PC-3 (cell line): ENCODE results near the gene DDX21. TPM values are rescaled to one million over a fixed set of nuclear protein-coding genes. Genes with fewer than 3 reads are reported as not detected.

ENCODE experiments used
- ATAC-seq: fragments of 200-7000 bp; cut with Tn5 transposase; 2 replicates; pipeline ENCODE4 v1.9.1; 2020; ENCODE audit warnings: mild to moderate bottlenecking, moderate library complexity
- BruUV-seq: library from RNA; stranded (reverse); fragments of 400-500 nt; replicated peaks from 2 replicates; lab custom pipeline; 2021; lab: Mats Ljungman, UMichigan
- CTCF ChIA-PET: fragments of 300-600 bp; sonication (Branson Sonifier 250); formaldehyde crosslinking; loops from one replicate; lab custom pipeline; 2022; ENCODE audit warnings: antibody characterized with exemption; lab: Charles Lee
- POLR2A ChIA-PET: fragments of 300-600 bp; sonication (Branson Sonifier 250); formaldehyde crosslinking; loops from one replicate; lab custom pipeline; 2022; ENCODE audit warnings: antibody characterized with exemption; ENCODE audit not compliant: unreplicated experiment; lab: Charles Lee
- DNase-seq: peaks from one replicate; pipeline ENCODE4 v3.0.0-alpha.2; 2015
- H2AFZ ChIP-seq: fragments of 300-600 bp; sonication (generic); 2 replicates; pipeline ENCODE4 v1.6.0; 2016; ENCODE audit warnings: antibody characterized with exemption, low read length
- H3F3A ChIP-seq: fragments of 300-600 bp; sonication (generic); one replicate; pipeline ENCODE4 v1.6.0; 2017; ENCODE audit warnings: antibody characterized with exemption, low read length, control low read depth, mild to moderate bottlenecking; ENCODE audit not compliant: unreplicated experiment
- H3K27ac ChIP-seq: fragments of 300-600 bp; sonication (generic); 2 replicates; pipeline ENCODE4 v1.5.1; 2016; ENCODE audit warnings: mild to moderate bottlenecking, low read length
- H3K27me3 ChIP-seq: fragments of 300-600 bp; sonication (generic); 2 replicates; pipeline ENCODE4 v1.6.1; 2016; ENCODE audit warnings: low read length, mixed read lengths
- H3K36me3 ChIP-seq: fragments of 300-600 bp; sonication (generic); 2 replicates; pipeline ENCODE4 v1.6.1; 2016; ENCODE audit warnings: low read depth, mixed run types, low read length, mixed read lengths
- H3K4me1 ChIP-seq: fragments of 300-600 bp; sonication (generic); 2 replicates; pipeline ENCODE4 v1.5.1; 2016; ENCODE audit warnings: low read length; ENCODE audit not compliant: insufficient read depth
- H3K4me2 ChIP-seq: fragments of 300-600 bp; sonication (generic); 2 replicates; pipeline ENCODE4 v1.6.0; 2016; ENCODE audit warnings: low read length
- H3K4me3 ChIP-seq: fragments of 300-600 bp; sonication (generic); 2 replicates; pipeline ENCODE4 v1.5.1; 2016; ENCODE audit warnings: mild to moderate bottlenecking, low read length, mixed read lengths
- H3K79me2 ChIP-seq: fragments of 300-600 bp; sonication (generic); 2 replicates; pipeline ENCODE4 v1.6.1; 2017; ENCODE audit warnings: low read length, mixed read lengths
- H3K9ac ChIP-seq: fragments of 300-600 bp; sonication (generic); 2 replicates; pipeline ENCODE4 v1.6.0; 2016; ENCODE audit warnings: mild to moderate bottlenecking, low read length
- H3K9me2 ChIP-seq: fragments of 300-600 bp; sonication (generic); replicated peaks from 2 replicates; pipeline ENCODE4 v1.6.1; 2016; ENCODE audit warnings: mixed run types, low read length, mixed read lengths
- H3K9me3 ChIP-seq: fragments of 300-600 bp; sonication (generic); 2 replicates; pipeline ENCODE4 v1.6.1; 2016; ENCODE audit warnings: low read length, mixed read lengths
- H4K20me1 ChIP-seq: fragments of 300-600 bp; sonication (generic); 2 replicates; pipeline ENCODE4 v1.6.1; 2016; ENCODE audit warnings: low read length, mixed read lengths
- EZH2 ChIP-seq: fragments of 300-600 bp; sonication (generic); IDR thresholded peaks from one replicate; pipeline ENCODE4 v1.6.1; 2017; ENCODE audit warnings: antibody characterized with exemption, mild to moderate bottlenecking, low read length; ENCODE audit not compliant: unreplicated experiment
- EZH2phosphoT487 ChIP-seq: fragments of 300-600 bp; sonication (generic); IDR thresholded peaks from 2 replicates; pipeline ENCODE4 v1.6.1; 2018; ENCODE audit warnings: mild to moderate bottlenecking, antibody characterized with exemption, low read length, borderline replicate concordance
- intact Hi-C: fragments of 100-400 bp; cut with micrococcal nuclease; formaldehyde crosslinking; loops from 2 replicates; pipeline ENCODE4 v1.9.0; 2023
- total RNA-seq: library from RNA; depleted of rRNA; stranded (reverse); fragments of >200 nt; gene quantifications from 2 replicates; pipeline ENCODE4 v1.2.3, GENCODE V29; 2014
- TF ChIP-seq, protein P1 (sequence below): fragments of 300-600 bp; sonication (generic); conservative IDR thresholded peaks from 2 replicates; pipeline ENCODE4 v1.5.1; 2017; ENCODE audit warnings: antibody characterized with exemption, low read depth, mild to moderate bottlenecking, low read length

Gene DDX21
- total RNA-seq, 1 experiment from 2014 or later = 169 TPM

DNA sequence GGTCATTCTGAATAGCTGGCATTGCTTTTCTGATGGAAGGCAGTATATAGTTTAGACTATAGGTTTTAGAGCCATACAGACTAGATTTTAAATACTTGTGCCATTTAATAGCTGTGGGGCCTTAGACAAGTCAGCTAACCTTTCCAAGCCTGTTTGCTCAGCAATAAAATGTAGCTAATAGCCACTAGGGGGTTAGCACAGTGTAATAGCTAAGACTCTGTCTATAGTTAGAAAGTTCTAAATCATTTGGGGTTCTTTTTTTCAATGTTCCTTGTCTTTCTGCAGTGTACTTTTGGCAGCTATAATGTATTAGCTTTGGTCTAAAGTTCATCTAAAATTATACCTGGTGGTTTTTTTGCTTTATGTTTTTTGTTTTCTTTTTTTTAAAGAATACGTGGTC lies 25.1 kb downstream of the DDX21 start:
- H3F3A ChIP-seq = peaks cover 15% of the 10 kb centered on the region
- peak; percentile 46 for DNase-seq
- H2AFZ ChIP-seq = no peak overlapping the region
- H3K9ac ChIP-seq = no peak overlapping the region
- ChIA-PET POLR2A (interaction anchor here (0.5 to 0.7 kb wide), 4 partner anchors 25 to 584 kb away, joined by 3 to 7 read pairs (median 3); partner anchors contain the start of gene DDX21), CTCF (interaction anchor here (0.6 to 1.0 kb wide), 2 partner anchors 11 to 86 kb away, joined by 3 read pairs; no protein-coding TSS in a partner anchor)
- H3K36me3 ChIP-seq = peaks cover 89% of the 10 kb centered on the region
- H3K4me3 ChIP-seq = no peak overlapping the region
- no peak overlapping the region for H3K4me2 ChIP-seq
- H3K27me3 ChIP-seq = no peaks in the 10 kb centered on the region
- peaks cover 16% of the 10 kb centered on the region; the same call in 1 of the 2 replicates for H3K79me2 ChIP-seq
- intact Hi-C loops = no loop called here
- no peaks in the 10 kb centered on the region for H3K9me3 ChIP-seq
- TF ChIP-seq EZH2phosphoT487 (no peak), EZH2 (no peak)
- TF ChIP-seq, protein P1, sequence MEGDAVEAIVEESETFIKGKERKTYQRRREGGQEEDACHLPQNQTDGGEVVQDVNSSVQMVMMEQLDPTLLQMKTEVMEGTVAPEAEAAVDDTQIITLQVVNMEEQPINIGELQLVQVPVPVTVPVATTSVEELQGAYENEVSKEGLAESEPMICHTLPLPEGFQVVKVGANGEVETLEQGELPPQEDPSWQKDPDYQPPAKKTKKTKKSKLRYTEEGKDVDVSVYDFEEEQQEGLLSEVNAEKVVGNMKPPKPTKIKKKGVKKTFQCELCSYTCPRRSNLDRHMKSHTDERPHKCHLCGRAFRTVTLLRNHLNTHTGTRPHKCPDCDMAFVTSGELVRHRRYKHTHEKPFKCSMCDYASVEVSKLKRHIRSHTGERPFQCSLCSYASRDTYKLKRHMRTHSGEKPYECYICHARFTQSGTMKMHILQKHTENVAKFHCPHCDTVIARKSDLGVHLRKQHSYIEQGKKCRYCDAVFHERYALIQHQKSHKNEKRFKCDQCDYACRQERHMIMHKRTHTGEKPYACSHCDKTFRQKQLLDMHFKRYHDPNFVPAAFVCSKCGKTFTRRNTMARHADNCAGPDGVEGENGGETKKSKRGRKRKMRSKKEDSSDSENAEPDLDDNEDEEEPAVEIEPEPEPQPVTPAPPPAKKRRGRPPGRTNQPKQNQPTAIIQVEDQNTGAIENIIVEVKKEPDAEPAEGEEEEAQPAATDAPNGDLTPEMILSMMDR = peak; percentile 65
- no peaks in the 10 kb centered on the region for H3K4me1 ChIP-seq
- peak; percentile 90 for ATAC-seq
- BruUV-seq = no TSS peak
- H3K9me2 ChIP-seq = no peaks in the 10 kb centered on the region
- peaks cover 16% of the 10 kb centered on the region; the same call in 1 of the 2 replicates for H4K20me1 ChIP-seq
- no peak overlapping the region for H3K27ac ChIP-seq

DNA sequence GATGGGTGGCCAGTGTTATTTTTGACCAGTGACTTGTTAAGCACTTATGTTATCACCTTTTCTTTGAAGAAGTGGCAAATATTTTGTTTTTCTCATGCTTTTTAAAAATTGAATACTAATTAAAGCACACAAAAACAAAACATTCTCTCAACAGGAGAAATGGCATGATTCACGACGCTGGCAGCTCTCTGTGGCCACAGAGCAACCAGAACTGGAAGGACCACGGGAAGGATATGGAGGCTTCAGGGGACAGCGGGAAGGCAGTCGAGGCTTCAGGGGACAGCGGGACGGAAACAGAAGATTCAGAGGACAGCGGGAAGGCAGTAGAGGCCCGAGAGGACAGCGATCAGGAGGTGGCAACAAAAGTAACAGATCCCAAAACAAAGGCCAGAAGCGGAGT lies 26.4 kb downstream of the DDX21 start:
- H2AFZ ChIP-seq = no peak overlapping the region
- H3K79me2 ChIP-seq = peaks cover 16% of the 10 kb centered on the region; the same call in 1 of the 2 replicates
- intact Hi-C loops = no loop called here
- no peak for DNase-seq
- H3K9ac ChIP-seq = no peak overlapping the region
- H3K9me3 ChIP-seq = no peaks in the 10 kb centered on the region
- no TSS peak for BruUV-seq
- H3K36me3 ChIP-seq = peaks cover 78% of the 10 kb centered on the region
- peaks cover 19% of the 10 kb centered on the region for H3F3A ChIP-seq
- peaks cover 15% of the 10 kb centered on the region; the same call in 1 of the 2 replicates for H4K20me1 ChIP-seq
- H3K9me2 ChIP-seq = no peaks in the 10 kb centered on the region
- H3K27me3 ChIP-seq = no peaks in the 10 kb centered on the region
- H3K4me3 ChIP-seq = no peak overlapping the region
- ATAC-seq = no peak
- CTCF ChIA-PET = no interaction called here
- TF ChIP-seq EZH2 (no peak), EZH2phosphoT487 (no peak)
- TF ChIP-seq, protein P1 = no peak
- no peak overlapping the region for H3K4me2 ChIP-seq
- H3K27ac ChIP-seq = no peak overlapping the region
- POLR2A ChIA-PET = no interaction called here
- H3K4me1 ChIP-seq = no peaks in the 10 kb centered on the region

DNA sequence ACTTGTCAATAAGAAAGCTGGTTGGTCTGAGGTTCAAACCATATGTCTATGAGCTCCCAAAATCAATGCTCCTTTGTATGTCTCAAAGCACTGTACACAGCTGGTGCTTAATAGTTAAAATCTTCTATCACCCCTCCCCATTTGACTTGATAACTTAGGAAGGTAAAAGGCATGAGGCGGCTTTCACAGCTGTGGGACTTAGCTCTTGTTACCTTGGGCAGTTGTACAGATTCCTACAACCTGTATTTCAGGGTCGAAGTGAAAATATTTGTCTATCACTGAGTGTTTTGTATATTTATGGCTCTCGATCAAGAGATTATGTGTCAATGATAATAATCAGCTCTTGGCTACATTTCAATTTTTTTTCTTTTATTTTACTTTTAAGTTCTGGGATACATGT lies 31.6 kb downstream of the DDX21 start:
- H3K27me3 ChIP-seq = no peaks in the 10 kb centered on the region
- POLR2A ChIA-PET = interaction anchor here (0.6 kb wide), 2 partner anchors 14 to 72 kb away, joined by 4 to 8 read pairs; no protein-coding TSS in a partner anchor
- no TSS peak for BruUV-seq
- CTCF ChIA-PET = interaction anchor here (0.6 kb wide), 2 partner anchors 100 to 178 kb away, joined by 3 to 4 read pairs; no protein-coding TSS in a partner anchor
- peaks cover 30% of the 10 kb centered on the region for H3K4me1 ChIP-seq
- H3K36me3 ChIP-seq = peaks cover 31% of the 10 kb centered on the region
- peak; percentile 3; the same call in 1 of the 2 replicates for ATAC-seq
- H4K20me1 ChIP-seq = 0 out of 2 replicates have a peak, but pooled peaks cover 9% of the 10 kb centered on the region
- H2AFZ ChIP-seq = no peak overlapping the region
- intact Hi-C loops = loop anchor here (1.0 kb wide), 3 partner anchors 30 to 137 kb away; partner anchors contain the start of genes SRGN and VPS26A
- peaks cover 52% of the 10 kb centered on the region for H3K79me2 ChIP-seq
- no peaks in the 10 kb centered on the region for H3K9me2 ChIP-seq
- peak; percentile 45 for DNase-seq
- peaks cover 14% of the 10 kb centered on the region for H3F3A ChIP-seq
- no peaks in the 10 kb centered on the region for H3K9me3 ChIP-seq
- H3K4me2 ChIP-seq = peak overlapping the region; percentile 92
- H3K4me3 ChIP-seq = no peak overlapping the region; the same call in 1 of the 2 replicates
- TF ChIP-seq, protein P1 = no peak
- TF ChIP-seq EZH2 = no peak
- H3K9ac ChIP-seq = no peak overlapping the region
- H3K27ac ChIP-seq = no peak overlapping the region
